Endodermal cell (in vitro differentiated cells): ENCODE data around the gene PDE4A. TPM values are rescaled to one million over a fixed set of nuclear protein-coding genes. Genes with fewer than 3 reads are reported as not detected.
"Not testable (repeated sequence)": the region's sequence is repeated elsewhere in the genome, so short reads cannot be mapped to it uniquely, and the experiment has no call there.

Source experiments
- DNase-seq: peaks from one replicate; pipeline ENCODE4 v3.0.0-alpha.2; 2017
- H3K27ac ChIP-seq: 2 replicates; pipeline ENCODE4 v1.5.1; 2013; ENCODE audit warnings: mild to moderate bottlenecking, low read depth, low read length, moderate library complexity
- H3K27me3 ChIP-seq: 2 replicates; pipeline ENCODE4 v1.6.1; 2013; ENCODE audit warnings: mild to moderate bottlenecking, low read length, moderate library complexity; ENCODE audit not compliant: insufficient read depth, control insufficient read depth, poor library complexity, severe bottlenecking
- H3K36me3 ChIP-seq: 2 replicates; pipeline ENCODE4 v1.7.0; 2013; ENCODE audit warnings: mild to moderate bottlenecking, low read length, moderate library complexity; ENCODE audit not compliant: control insufficient read depth, insufficient read depth
- H3K4me1 ChIP-seq: one replicate; pipeline ENCODE4 v1.7.0; 2013; ENCODE audit warnings: low read length; ENCODE audit not compliant: control insufficient read depth, insufficient read depth
- H3K4me3 ChIP-seq: 2 replicates; pipeline ENCODE4 v1.5.1; 2013; ENCODE audit warnings: mild to moderate bottlenecking, low read length, moderate library complexity
- H3K9ac ChIP-seq: 2 replicates; pipeline ENCODE4 v1.6.1; 2013; ENCODE audit warnings: mild to moderate bottlenecking, low read length, moderate library complexity; ENCODE audit not compliant: poor library complexity, severe bottlenecking; ENCODE audit errors: extremely low read depth
- H3K9me3 ChIP-seq: 2 replicates; pipeline ENCODE4 v1.6.1; 2013; ENCODE audit warnings: mild to moderate bottlenecking, low read length, moderate library complexity; ENCODE audit not compliant: control insufficient read depth
- H3K27ac Mint-ChIP-seq: 2 replicates; pipeline ENCODE4 v1.8.0; 2020; ENCODE audit warnings: mixed read lengths
- H3K27me3 Mint-ChIP-seq: 2 replicates; pipeline ENCODE4 v1.8.0; 2021; ENCODE audit warnings: mild to moderate bottlenecking, mixed read lengths; ENCODE audit not compliant: insufficient read depth
- H3K36me3 Mint-ChIP-seq: 2 replicates; pipeline ENCODE4 v1.8.0; 2020; ENCODE audit warnings: low read depth, mixed read lengths
- H3K4me1 Mint-ChIP-seq: 2 replicates; pipeline ENCODE4 v1.8.0; 2020; ENCODE audit warnings: mixed read lengths
- H3K4me3 Mint-ChIP-seq: 2 replicates; pipeline ENCODE4 v1.8.0; 2020; ENCODE audit warnings: mild to moderate bottlenecking, moderate library complexity, mixed read lengths
- H3K9me3 Mint-ChIP-seq: 2 replicates; pipeline ENCODE4 v1.8.0; 2020; ENCODE audit warnings: mild to moderate bottlenecking, mixed read lengths
- CTCF ChIP-seq: fragments of 200-600 bp; sonication (generic); conservative IDR thresholded peaks from 2 replicates; pipeline ENCODE4 v1.5.0; 2021; ENCODE audit warnings: antibody characterized with exemption, mild to moderate bottlenecking
- WGBS, 2 experiments: methylation state at CpG; one replicate each; pipeline versions ENCODE4 v1.1.5 to v1.1.7; 2013; ENCODE audit warnings: missing lambda C conversion rate in 2 of 2, mixed read lengths in 1 of 2; ENCODE audit not compliant: insufficient coverage in 1 of 2, insufficient read length in 1 of 2; 5-methylcytosine and 5-hydroxymethylcytosine counted together
- total RNA-seq, 2 donors: library from RNA; stranded (reverse); fragmentation: NEBNext Ultra II Directional in 1 of 2; extraction: Animal tissue kit (Norgen Biotek cat#: 25700) in 1 of 2; gene quantifications; 2 replicates in 1 of 2; 3 replicates in 1 of 2; pipeline ENCODE4 v1.2.1, GENCODE V29; 2021

The PDE4A gene
- total RNA-seq, 2 donors from 2014 or later: 1.7 to 2.6 TPM

- H3K9ac ChIP-seq: no peak overlapping the region
- no peaks in the 10 kb centered on the region for H3K36me3 ChIP-seq
- DNase-seq: no peak
- 55 to 68% methylated on average over 3 to 8 of the region's 8 CpGs for WGBS, 2 experiments
- no peak overlapping the region for H3K4me3 ChIP-seq
- Mint-ChIP-seq H3K27ac (no peak overlapping the region), H3K27me3 (peaks cover 12% of the 10 kb centered on the region), H3K9me3 (no peaks in the 10 kb centered on the region), H3K4me1 (no peaks in the 10 kb centered on the region), H3K36me3 (no peaks in the 10 kb centered on the region), H3K4me3 (no peak overlapping the region)
- no peak overlapping the region for H3K27ac ChIP-seq
- no peaks in the 10 kb centered on the region for H3K27me3 ChIP-seq
- no peaks in the 10 kb centered on the region for H3K9me3 ChIP-seq
- no peak for TF ChIP-seq CTCF
- no peaks in the 10 kb centered on the region for H3K4me1 ChIP-seq
These were observed 40.3 kb downstream of the PDE4A start for GRCh38 chr19:10460714-10461046.

DNA sequence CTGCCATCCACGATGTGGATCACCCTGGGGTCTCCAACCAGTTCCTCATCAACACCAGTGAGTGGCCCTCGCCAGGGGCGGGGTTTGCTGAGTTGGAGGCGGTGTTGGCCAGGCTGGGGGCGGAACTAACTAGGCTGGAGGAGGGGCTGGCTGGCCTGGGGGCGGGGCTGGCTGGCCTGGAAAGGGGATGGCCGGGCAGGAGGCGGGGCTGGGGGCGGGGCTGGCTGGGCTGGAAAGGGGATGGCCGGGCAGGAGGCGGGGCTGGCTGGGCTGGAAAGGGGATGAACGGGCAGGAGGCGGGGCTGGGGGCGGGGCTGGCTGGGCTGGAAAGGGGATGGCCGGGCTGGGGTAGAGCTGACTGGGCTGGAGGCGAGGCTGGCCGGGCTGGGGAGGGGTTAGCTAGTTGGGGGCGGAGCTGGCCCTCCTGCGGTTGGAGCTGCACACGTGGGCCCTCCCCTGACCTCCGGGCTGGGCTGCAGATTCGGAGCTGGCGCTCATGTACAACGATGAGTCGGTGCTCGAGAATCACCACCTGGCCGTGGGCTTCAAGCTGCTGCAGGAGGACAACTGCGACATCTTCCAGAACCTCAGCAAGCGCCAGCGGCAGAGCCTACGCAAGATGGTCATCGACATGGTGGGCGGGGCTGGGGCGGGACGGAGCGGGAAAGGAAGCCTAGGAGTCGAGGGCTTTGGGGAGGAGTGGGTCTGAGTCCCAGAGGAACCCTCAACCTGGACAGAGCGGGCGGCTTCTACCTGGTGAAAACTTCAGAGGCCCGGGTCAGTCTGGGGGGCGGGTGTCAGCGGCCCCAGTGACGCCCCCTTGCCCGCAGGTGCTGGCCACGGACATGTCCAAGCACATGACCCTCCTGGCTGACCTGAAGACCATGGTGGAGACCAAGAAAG lies 41.0 kb downstream of the PDE4A start:
- Histone ChIP-seq H3K4me1 (no peaks in the 10 kb centered on the region), H3K27ac (no peak overlapping the region), H3K27me3 (no peaks in the 10 kb centered on the region), H3K9ac (no peak overlapping the region), H3K4me3 (peak overlapping the region; percentile 77), H3K9me3 (no peaks in the 10 kb centered on the region), H3K36me3 (no peaks in the 10 kb centered on the region)
- Mint-ChIP-seq H3K4me3 (peak overlapping the region; percentile 51), H3K9me3 (no peaks in the 10 kb centered on the region), H3K36me3 (no peaks in the 10 kb centered on the region), H3K27ac (no peak overlapping the region), H3K4me1 (no peaks in the 10 kb centered on the region), H3K27me3 (peaks cover 12% of the 10 kb centered on the region)
- no peak for TF ChIP-seq CTCF
- whole genome bisulfite sequencing, 2 experiments: 13 to 16% methylated on average over 18 to 43 of the region's 45 CpGs
- DNase-seq: peak; percentile 100

DNA sequence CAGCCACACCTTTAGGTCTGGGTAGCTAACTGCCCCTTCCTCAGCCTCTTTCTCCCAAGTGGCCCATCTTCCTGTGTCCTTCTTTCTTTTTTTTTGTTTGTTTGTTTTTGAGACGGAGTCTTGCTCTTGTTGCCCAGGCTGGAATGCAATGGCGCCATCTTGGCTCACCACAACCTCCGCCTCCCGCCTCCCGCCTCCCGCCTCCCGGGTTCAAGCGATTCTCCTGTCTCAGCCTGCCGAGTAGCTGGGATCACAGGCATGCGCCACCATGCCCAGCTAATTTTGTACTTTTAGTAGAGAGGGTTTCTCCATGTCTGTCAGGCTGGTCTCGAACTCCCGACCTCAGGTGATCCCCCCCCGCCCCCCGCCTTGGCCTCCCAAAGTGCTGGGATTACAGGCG lies 41.7 kb downstream of the PDE4A start:
- not testable (repeated sequence) for H3K36me3 ChIP-seq, DNase-seq, H3K27me3 ChIP-seq, H3K27ac ChIP-seq, H3K9me3 Mint-ChIP-seq, H3K36me3 Mint-ChIP-seq, H3K4me1 Mint-ChIP-seq, H3K27ac Mint-ChIP-seq, H3K9ac ChIP-seq, H3K9me3 ChIP-seq, H3K4me1 ChIP-seq
- H3K27me3 Mint-ChIP-seq: peaks cover 12% of the 10 kb centered on the region
- H3K4me3 Mint-ChIP-seq: peak overlapping the region; percentile 51
- H3K4me3 ChIP-seq: peak overlapping the region; percentile 77
- 88 to 96% methylated on average over 3 to 14 of the region's 15 CpGs for WGBS, 2 experiments
